ENCODE measurements around the gene PNPT1.
"Not testable (repeated sequence)": the region's sequence is repeated elsewhere in the genome, so short reads cannot be mapped to it uniquely, and the experiment has no call there.

- TF ChIP-seq CTCF (conservative IDR thresholded peaks at IDR 0.05; ENCODE audit: low read depth, low read length); POLR2A (IDR thresholded peaks at IDR 0.05; ENCODE audit: low read depth, low read length); RAD21 (IDR thresholded peaks at IDR 0.05; ENCODE audit: low read length); ELK1 (IDR thresholded peaks at IDR 0.05; ENCODE audit: borderline replicate concordance, low read depth, low read length): not testable (repeated sequence)
Measured at GRCh38 chr2:55596795-55597194, 96.8 kb downstream of the PNPT1 start.

All from IMR-90 (cell line).